CD4-positive, CD25-positive, alpha-beta regulatory T cell (primary cell): ENCODE results near the gene RALGDS. TPM values are rescaled to one million over a fixed set of nuclear protein-coding genes. Genes with fewer than 3 reads are reported as not detected.
A peak's percentile ranks its signal among the peaks of the same experiment; 100 is the strongest.

Experiments
- ATAC-seq, 2 donors: fragments of 150-1000 bp; cut with Tn5 transposase; one replicate each; pipeline ENCODE4 v1.10.0; 2021; ENCODE audit warnings: low read depth in 2 of 2, moderate number of reproducible peaks in 2 of 2, moderate library complexity in 1 of 2
- DNase-seq, 3 donors: peaks; one replicate each; pipeline versions ENCODE4 v3.0.0 to v3.0.0-alpha.2; 2012 to 2022; ENCODE audit warnings: mixed read lengths in 1 of 3
- H3K27ac ChIP-seq: one replicate; pipeline ENCODE4 v1.7.0; 2013; ENCODE audit warnings: mild to moderate bottlenecking, low read length; ENCODE audit not compliant: insufficient read depth, poor library complexity, severe bottlenecking
- H3K27me3 ChIP-seq: one replicate; pipeline ENCODE4 v1.7.0; 2013; ENCODE audit warnings: low read length; ENCODE audit not compliant: control insufficient read depth, insufficient read depth
- H3K36me3 ChIP-seq: one replicate; pipeline ENCODE4 v1.7.0; 2013; ENCODE audit warnings: mild to moderate bottlenecking, low read length, moderate library complexity; ENCODE audit not compliant: control insufficient read depth, insufficient read depth
- H3K4me1 ChIP-seq: 2 replicates; pipeline ENCODE4 v1.7.0; 2013; ENCODE audit warnings: mild to moderate bottlenecking, low read length; ENCODE audit not compliant: insufficient read depth, control insufficient read depth, poor library complexity, severe bottlenecking
- H3K4me3 ChIP-seq: one replicate; pipeline ENCODE4 v1.7.0; 2013; ENCODE audit warnings: low read depth, mild to moderate bottlenecking, low read length, moderate library complexity
- H3K9me3 ChIP-seq, 2 experiments: 1 replicate in 1 of 2; 2 replicates in 1 of 2; pipeline ENCODE4 v1.7.0; 2013; ENCODE audit warnings: low read length in 2 of 2, mild to moderate bottlenecking in 1 of 2, moderate library complexity in 1 of 2; ENCODE audit not compliant: control insufficient read depth in 2 of 2
- H3K27ac Mint-ChIP-seq, 3 donors: one replicate each; pipeline ENCODE4 v1.8.0; 2020 to 2022; ENCODE audit warnings: mild to moderate bottlenecking in 3 of 3, mixed read lengths in 3 of 3, moderate library complexity in 2 of 3
- H3K27me3 Mint-ChIP-seq: one replicate; pipeline ENCODE4 v1.8.0; 2022; ENCODE audit warnings: mild to moderate bottlenecking, mixed read lengths
- H3K36me3 Mint-ChIP-seq: one replicate; pipeline ENCODE4 v1.8.0; 2020; ENCODE audit warnings: mixed read lengths
- H3K4me1 Mint-ChIP-seq, 4 donors: one replicate each; pipeline ENCODE4 v1.8.0; 2020 to 2022; ENCODE audit warnings: mixed read lengths in 4 of 4, mild to moderate bottlenecking in 1 of 4
- H3K4me3 Mint-ChIP-seq, 4 donors: one replicate each; pipeline ENCODE4 v1.8.0; 2020 to 2022; ENCODE audit warnings: mild to moderate bottlenecking in 4 of 4, mixed read lengths in 4 of 4, moderate library complexity in 3 of 4
- H3K9me3 Mint-ChIP-seq, 7 donors: one replicate each; pipeline ENCODE4 v1.8.0; 2020 to 2022; ENCODE audit warnings: mixed read lengths in 7 of 7, mild to moderate bottlenecking in 3 of 7, moderate library complexity in 2 of 7
- polyA plus RNA-seq, 4 donors: library from polyadenylated mRNA; unstranded; fragments of 300-500 nt; fragmentation: Illumina TruSeq; gene quantifications; one replicate each; pipeline ENCODE4 v1.2.3, GENCODE V29; 2021
- total RNA-seq: library from RNA; stranded (reverse); gene quantifications from one replicate; pipeline ENCODE4 v1.2.3, GENCODE V29; 2022

RALGDS gene
- total and polyA plus RNA-seq, 5 donors from 2014 or later = 34.6 to 228 (median 58.5) TPM

- Histone ChIP-seq H3K27ac (no peak overlapping the region), H3K9me3 (no peaks in the 10 kb centered on the region), H3K4me1 (peaks cover 7% of the 10 kb centered on the region), H3K4me3 (no peak overlapping the region), H3K36me3 (no peaks in the 10 kb centered on the region), H3K27me3 (no peaks in the 10 kb centered on the region)
- ATAC-seq = no peak
- Mint-ChIP-seq H3K27ac (no peak overlapping the region), H3K4me3 (no peak overlapping the region), H3K36me3 (no peaks in the 10 kb centered on the region), H3K9me3 (peaks cover 0 to 2% (median 0%) of the 10 kb centered on the region in 7 donors), H3K4me1 (peaks cover 0 to 11% (median 4%) of the 10 kb centered on the region in 4 donors), H3K27me3 (peaks cover 5% of the 10 kb centered on the region)
- DNase-seq = no peak
Observed at GRCh38 chr9:133158695-133159094, 37.7 kb upstream of the RALGDS start.

- ATAC-seq = no peak
- no peaks in the 10 kb centered on the region for H3K4me1 ChIP-seq
- Mint-ChIP-seq H3K36me3 (no peaks in the 10 kb centered on the region), H3K27ac (no peak overlapping the region), H3K4me1 (no peaks in the 10 kb centered on the region), H3K9me3 (no peaks in the 10 kb centered on the region), H3K4me3 (peak overlapping the region in 1 of 4 donors; percentile 35), H3K27me3 (no peaks in the 10 kb centered on the region)
- no peak overlapping the region for H3K27ac ChIP-seq
- H3K4me3 ChIP-seq = no peak overlapping the region
- H3K36me3 ChIP-seq = no peaks in the 10 kb centered on the region
- no peaks in the 10 kb centered on the region for H3K27me3 ChIP-seq
- no peaks in the 10 kb centered on the region for H3K9me3 ChIP-seq
- no peak for DNase-seq
Observed at GRCh38 chr9:133155156-133155555, 34.1 kb upstream of the RALGDS start.

GRCh38 chr9:133154097-133154989 is 33.3 kb upstream of the RALGDS start:
- H3K36me3 ChIP-seq = no peaks in the 10 kb centered on the region
- ATAC-seq (no peak), DNase-seq (no peak)
- Mint-ChIP-seq H3K36me3 (no peaks in the 10 kb centered on the region), H3K27me3 (no peaks in the 10 kb centered on the region), H3K4me1 (peaks cover 0 to 3% (median 0%) of the 10 kb centered on the region in 4 donors), H3K4me3 (no peak overlapping the region), H3K9me3 (no peaks in the 10 kb centered on the region), H3K27ac (peak overlapping the region in 1 of 3 donors; percentile 75)
- peaks cover 5% of the 10 kb centered on the region for H3K4me1 ChIP-seq
- no peak overlapping the region for H3K4me3 ChIP-seq
- no peaks in the 10 kb centered on the region for H3K9me3 ChIP-seq
- H3K27me3 ChIP-seq = no peaks in the 10 kb centered on the region
- H3K27ac ChIP-seq = no peak overlapping the region

- H3K4me1 ChIP-seq = peaks cover 8% of the 10 kb centered on the region
- H3K27me3 ChIP-seq = no peaks in the 10 kb centered on the region
- no peak overlapping the region for H3K4me3 Mint-ChIP-seq
- no peak overlapping the region for H3K27ac Mint-ChIP-seq
- no peaks in the 10 kb centered on the region for H3K36me3 ChIP-seq
- no peaks in the 10 kb centered on the region for H3K27me3 Mint-ChIP-seq
- no peaks in the 10 kb centered on the region for H3K36me3 Mint-ChIP-seq
- ATAC-seq = no peak
- H3K27ac ChIP-seq = no peak overlapping the region
- H3K4me3 ChIP-seq = no peak overlapping the region
- H3K9me3 Mint-ChIP-seq = no peaks in the 10 kb centered on the region
- H3K4me1 Mint-ChIP-seq = peaks cover 0 to 3% (median 0%) of the 10 kb centered on the region in 4 donors
- H3K9me3 ChIP-seq = no peaks in the 10 kb centered on the region
- DNase-seq = no peak
Observed at GRCh38 chr9:133153227-133154096, 32.4 kb upstream of the RALGDS start.

- H3K4me3 Mint-ChIP-seq = peak overlapping the region in 3 of 4 donors; percentile 41 to 81 (median 73)
- H3K36me3 Mint-ChIP-seq = no peaks in the 10 kb centered on the region
Observed at GRCh38 chr9:133151601-133152525, 30.8 kb upstream of the RALGDS start.

GRCh38 chr9:133151041-133151440 is 30.0 kb upstream of the RALGDS start:
- Histone ChIP-seq H3K9me3 (no peaks in the 10 kb centered on the region), H3K36me3 (no peaks in the 10 kb centered on the region), H3K27me3 (no peaks in the 10 kb centered on the region), H3K27ac (no peak overlapping the region), H3K4me1 (peaks cover 30% of the 10 kb centered on the region), H3K4me3 (no peak overlapping the region)
- H3K27ac Mint-ChIP-seq = peak overlapping the region in 2 of 3 donors; percentile 60 to 75
- no peaks in the 10 kb centered on the region for H3K36me3 Mint-ChIP-seq
- peaks cover 0 to 25% (median 8%) of the 10 kb centered on the region in 4 donors for H3K4me1 Mint-ChIP-seq
- peak overlapping the region; percentile 70 to 83 (median 78) for H3K4me3 Mint-ChIP-seq
- H3K9me3 Mint-ChIP-seq = no peaks in the 10 kb centered on the region
- DNase-seq (no peak), ATAC-seq (no peak)
- H3K27me3 Mint-ChIP-seq = no peaks in the 10 kb centered on the region

More at GRCh38 chr9:133151601-133152525, 30.8 kb upstream of the RALGDS start:
- no peaks in the 10 kb centered on the region for H3K36me3 ChIP-seq
- H3K9me3 ChIP-seq = no peaks in the 10 kb centered on the region
- H3K4me3 ChIP-seq = no peak overlapping the region
- Mint-ChIP-seq H3K4me1 (peaks cover 0 to 19% (median 7%) of the 10 kb centered on the region in 4 donors), H3K27me3 (no peaks in the 10 kb centered on the region), H3K9me3 (no peaks in the 10 kb centered on the region), H3K27ac (peak overlapping the region in 1 of 3 donors; percentile 60)
- H3K27me3 ChIP-seq = no peaks in the 10 kb centered on the region
- H3K4me1 ChIP-seq = peaks cover 24% of the 10 kb centered on the region
- DNase-seq (no peak), ATAC-seq (no peak)
- H3K27ac ChIP-seq = no peak overlapping the region
